ENCODE data around the gene GDPD3. TPM values are rescaled to one million over a fixed set of nuclear protein-coding genes. Genes with fewer than 3 reads are reported as not detected.

The GDPD3 gene
- total RNA-seq, 6 experiments from 2014 or later: 1.5 to 3.0 (median 2.3) TPM

DNA sequence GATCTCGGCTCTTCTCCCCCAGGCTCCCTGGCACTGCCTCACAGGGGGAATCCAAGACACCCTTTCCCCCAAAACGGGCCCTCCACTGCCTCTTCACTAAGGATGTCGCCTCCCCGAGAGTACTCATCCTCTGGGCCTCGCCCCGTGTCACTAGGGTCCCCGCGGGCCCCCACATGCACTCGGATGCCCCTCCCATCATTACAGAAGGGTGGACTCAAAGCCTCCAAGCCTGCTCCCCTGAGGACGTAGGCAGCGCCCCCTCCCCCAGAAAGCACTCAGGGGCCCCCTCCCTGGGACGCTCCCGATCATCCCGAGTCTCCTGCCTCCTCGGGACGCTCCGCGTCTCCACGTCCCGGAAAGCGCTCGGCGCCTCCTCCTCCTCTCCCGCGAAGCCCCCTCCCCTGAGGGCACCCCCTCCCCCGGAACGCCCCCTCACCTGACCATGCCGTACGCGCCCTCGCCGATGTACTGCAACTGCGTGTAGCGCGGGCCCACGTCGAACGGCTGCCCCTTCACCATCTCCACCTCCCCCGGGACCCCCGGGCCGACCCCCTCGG, 9.3 kb upstream of the GDPD3 start:
- Mint-ChIP-seq H3K27me3 (ENCODE audit: insufficient read depth) (no peaks in the 10 kb centered on the region; the same call in 1 of the 2 replicates), H3K9me3 (no peaks in the 10 kb centered on the region), H3K4me1 (ENCODE audit: low read depth) (peaks cover 27% of the 10 kb centered on the region), H3K4me3 (peak overlapping the region; percentile 91), H3K27ac (peak overlapping the region; percentile 77), H3K36me3 (ENCODE audit: low read depth) (0 out of 2 replicates have a peak, but pooled peaks cover 5% of the 10 kb centered on the region)
- TF ChIP-seq CTCF (IDR thresholded peaks at IDR 0.05): peak; percentile 0; the same call in 1 of the 2 replicates
- DNase-seq: no peak

DNA sequence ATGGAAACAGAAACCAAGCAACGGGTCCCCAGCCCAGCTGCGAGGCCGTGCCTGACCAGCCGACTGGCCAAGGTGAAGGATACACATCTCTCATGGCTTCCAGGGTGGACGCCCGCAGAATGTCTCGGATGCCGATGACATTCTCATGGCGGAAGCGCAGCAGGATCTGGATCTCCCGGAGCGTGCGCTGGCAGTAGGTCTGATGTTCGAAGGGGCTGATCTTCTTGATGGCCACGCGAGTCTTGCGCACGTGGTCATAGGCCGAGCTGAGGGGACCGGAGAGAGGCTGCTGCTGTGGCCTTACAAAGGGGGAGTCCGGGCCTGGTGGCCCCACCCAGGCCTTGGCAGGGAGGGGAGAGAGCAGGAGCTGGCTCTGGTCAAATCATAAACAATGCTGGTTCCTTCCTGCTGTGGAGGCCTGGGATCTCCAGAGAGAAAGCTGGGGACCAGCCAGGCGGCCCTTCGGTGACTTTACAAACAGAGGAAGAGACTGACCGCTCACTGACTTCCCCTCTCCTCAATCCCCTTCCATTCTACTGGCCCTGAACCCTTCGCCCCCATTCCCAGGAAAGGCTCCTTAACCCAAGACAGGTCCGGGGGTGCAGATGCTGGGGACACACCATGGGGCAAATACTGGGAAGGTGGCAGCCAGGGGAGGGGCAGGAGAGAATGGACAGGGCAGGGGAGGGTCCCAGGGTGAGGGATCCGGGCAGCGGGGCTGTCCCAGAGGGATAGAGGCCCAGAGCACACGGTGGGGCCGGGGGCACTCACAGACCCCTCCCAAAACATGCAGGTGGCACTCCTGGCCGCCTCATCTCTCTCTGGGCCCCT, 8.6 kb upstream of the GDPD3 start:
- Mint-ChIP-seq H3K9me3 (no peaks in the 10 kb centered on the region), H3K36me3 (ENCODE audit: low read depth) (0 out of 2 replicates have a peak, but pooled peaks cover 5% of the 10 kb centered on the region), H3K4me3 (peak overlapping the region; percentile 91), H3K4me1 (ENCODE audit: low read depth) (peaks cover 27% of the 10 kb centered on the region), H3K27me3 (ENCODE audit: insufficient read depth) (no peaks in the 10 kb centered on the region; the same call in 1 of the 2 replicates), H3K27ac (peak overlapping the region; percentile 77)
- no peak for TF ChIP-seq CTCF (IDR thresholded peaks at IDR 0.05)
- no peak for DNase-seq

DNA sequence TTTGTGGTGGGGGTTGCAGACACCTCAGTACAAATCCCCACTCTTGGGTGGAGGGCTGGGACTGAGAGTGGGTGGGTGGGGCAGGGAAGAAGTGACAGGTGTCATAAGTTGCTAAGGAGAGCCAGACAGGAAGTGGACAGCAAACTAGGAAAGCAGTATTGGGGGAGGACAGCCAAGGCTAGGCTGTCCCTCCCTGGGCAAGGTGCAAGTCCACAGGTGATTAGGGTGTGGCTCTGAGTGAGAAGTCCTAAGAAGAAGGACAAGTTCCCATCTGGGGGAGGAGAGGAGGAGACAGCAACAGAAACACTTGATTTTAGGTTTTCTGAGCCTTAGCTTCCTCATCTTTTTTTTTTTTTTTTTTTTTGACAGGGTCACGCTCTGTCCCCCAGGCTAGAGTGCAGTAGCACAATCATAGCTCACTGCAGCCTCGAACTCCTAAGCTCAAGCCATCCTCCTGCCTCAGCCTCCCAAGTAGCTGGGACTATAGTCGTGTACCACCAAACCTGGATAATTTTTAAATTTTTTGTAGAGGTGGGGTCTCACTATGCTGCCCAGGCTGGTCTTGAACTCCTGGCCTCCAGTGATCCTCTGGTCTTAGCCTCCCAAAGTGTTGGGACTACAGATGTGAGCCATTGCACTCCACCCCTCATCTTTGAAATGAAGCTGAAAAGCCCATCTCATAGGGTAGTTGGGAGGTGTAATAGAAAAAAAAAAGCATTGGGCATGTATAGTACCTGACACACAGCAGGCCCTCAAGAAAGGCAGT, 7.2 kb upstream of the GDPD3 start:
- no peak overlapping the region for H3K4me3 Mint-ChIP-seq
- peaks cover 27% of the 10 kb centered on the region for H3K4me1 Mint-ChIP-seq (ENCODE audit: low read depth)
- H3K27ac Mint-ChIP-seq: no peak overlapping the region
- no peak for TF ChIP-seq CTCF (IDR thresholded peaks at IDR 0.05)
- no peaks in the 10 kb centered on the region for H3K9me3 Mint-ChIP-seq
- H3K36me3 Mint-ChIP-seq (ENCODE audit: low read depth): 0 out of 2 replicates have a peak, but pooled peaks cover 5% of the 10 kb centered on the region
- no peak for DNase-seq
- no peaks in the 10 kb centered on the region; the same call in none of the 2 replicates for H3K27me3 Mint-ChIP-seq (ENCODE audit: insufficient read depth)

GRCh38 chr16:30119428-30119827, 6.1 kb upstream of the GDPD3 start:
- no peaks in the 10 kb centered on the region for H3K9me3 Mint-ChIP-seq
- H3K36me3 Mint-ChIP-seq (ENCODE audit: low read depth): 0 out of 2 replicates have a peak, but pooled peaks cover 5% of the 10 kb centered on the region
- H3K27ac Mint-ChIP-seq: no peak overlapping the region
- peaks cover 22% of the 10 kb centered on the region for H3K4me1 Mint-ChIP-seq (ENCODE audit: low read depth)
- H3K27me3 Mint-ChIP-seq (ENCODE audit: insufficient read depth): no peaks in the 10 kb centered on the region; the same call in none of the 2 replicates
- no peak for TF ChIP-seq CTCF (IDR thresholded peaks at IDR 0.05)
- no peak for DNase-seq
- no peak overlapping the region for H3K4me3 Mint-ChIP-seq

DNA sequence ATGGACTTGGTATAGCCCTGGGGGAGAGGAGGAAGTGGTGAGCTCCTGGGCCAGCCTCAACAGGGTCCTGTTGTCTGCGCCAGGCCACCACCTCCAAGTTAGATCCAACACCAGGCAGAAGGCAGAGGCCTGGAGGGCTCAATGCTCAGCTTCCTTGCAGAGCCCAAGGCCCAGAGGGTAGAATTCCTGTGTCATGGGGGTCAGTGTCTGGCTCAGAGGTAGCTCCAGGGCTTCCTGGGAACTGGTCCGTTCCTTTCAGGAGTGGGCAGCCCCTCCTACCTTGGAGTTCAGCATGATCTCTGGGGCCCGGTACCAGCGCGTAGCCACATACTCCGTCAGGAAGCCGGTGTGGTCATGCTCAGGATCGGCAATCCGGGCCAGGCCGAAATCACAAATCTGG, 4.4 kb upstream of the GDPD3 start:
- Mint-ChIP-seq H3K27ac (no peak overlapping the region), H3K4me1 (ENCODE audit: low read depth) (peaks cover 30% of the 10 kb centered on the region), H3K27me3 (ENCODE audit: insufficient read depth) (no peaks in the 10 kb centered on the region; the same call in none of the 2 replicates), H3K36me3 (ENCODE audit: low read depth) (0 out of 2 replicates have a peak, but pooled peaks cover 5% of the 10 kb centered on the region), H3K9me3 (no peaks in the 10 kb centered on the region), H3K4me3 (no peak overlapping the region)
- no peak for DNase-seq
- TF ChIP-seq CTCF (IDR thresholded peaks at IDR 0.05): no peak
